ENCODE data around the gene ZNF491.
"Not testable (repeated sequence)": the region's sequence is repeated elsewhere in the genome, so short reads cannot be mapped to it uniquely, and the experiment has no call there.

DNA sequence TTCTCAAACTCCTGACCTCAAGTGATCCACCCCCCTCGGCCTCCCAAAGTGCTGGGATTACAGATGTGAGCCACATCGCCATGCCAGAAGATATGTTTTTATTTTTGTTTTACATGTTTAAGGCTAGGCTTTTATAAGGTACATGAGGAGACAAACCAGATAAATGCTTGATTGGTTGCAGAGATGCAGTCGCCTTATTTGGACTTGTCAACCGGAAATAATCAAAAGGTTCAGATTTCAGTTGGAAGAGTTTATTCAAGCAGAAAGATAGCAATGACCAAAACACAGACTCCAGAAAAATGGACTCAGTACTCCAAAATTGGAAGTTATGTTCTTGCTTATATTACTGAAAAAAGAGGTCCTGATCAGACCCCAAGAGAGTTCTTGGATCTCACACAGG is 52.0 kb downstream of the ZNF491 start:
- TF ChIP-seq, protein P1, sequence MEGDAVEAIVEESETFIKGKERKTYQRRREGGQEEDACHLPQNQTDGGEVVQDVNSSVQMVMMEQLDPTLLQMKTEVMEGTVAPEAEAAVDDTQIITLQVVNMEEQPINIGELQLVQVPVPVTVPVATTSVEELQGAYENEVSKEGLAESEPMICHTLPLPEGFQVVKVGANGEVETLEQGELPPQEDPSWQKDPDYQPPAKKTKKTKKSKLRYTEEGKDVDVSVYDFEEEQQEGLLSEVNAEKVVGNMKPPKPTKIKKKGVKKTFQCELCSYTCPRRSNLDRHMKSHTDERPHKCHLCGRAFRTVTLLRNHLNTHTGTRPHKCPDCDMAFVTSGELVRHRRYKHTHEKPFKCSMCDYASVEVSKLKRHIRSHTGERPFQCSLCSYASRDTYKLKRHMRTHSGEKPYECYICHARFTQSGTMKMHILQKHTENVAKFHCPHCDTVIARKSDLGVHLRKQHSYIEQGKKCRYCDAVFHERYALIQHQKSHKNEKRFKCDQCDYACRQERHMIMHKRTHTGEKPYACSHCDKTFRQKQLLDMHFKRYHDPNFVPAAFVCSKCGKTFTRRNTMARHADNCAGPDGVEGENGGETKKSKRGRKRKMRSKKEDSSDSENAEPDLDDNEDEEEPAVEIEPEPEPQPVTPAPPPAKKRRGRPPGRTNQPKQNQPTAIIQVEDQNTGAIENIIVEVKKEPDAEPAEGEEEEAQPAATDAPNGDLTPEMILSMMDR (IDR thresholded peaks at IDR 0.05) = not testable (repeated sequence)
- not testable (repeated sequence) for TF ChIP-seq POLR2A (IDR thresholded peaks at IDR 0.05)
